Effector CD4-positive, alpha-beta T cell (primary cell): ENCODE results near the gene CCBE1.

Experiments used
- DNase-seq: peaks from one replicate; pipeline ENCODE4 v3.0.0-alpha.2; 2020

Gene CCBE1

GRCh38 chr18:59432803-59433597, 264.2 kb downstream of the CCBE1 start:
- no peak for DNase-seq

DNA sequence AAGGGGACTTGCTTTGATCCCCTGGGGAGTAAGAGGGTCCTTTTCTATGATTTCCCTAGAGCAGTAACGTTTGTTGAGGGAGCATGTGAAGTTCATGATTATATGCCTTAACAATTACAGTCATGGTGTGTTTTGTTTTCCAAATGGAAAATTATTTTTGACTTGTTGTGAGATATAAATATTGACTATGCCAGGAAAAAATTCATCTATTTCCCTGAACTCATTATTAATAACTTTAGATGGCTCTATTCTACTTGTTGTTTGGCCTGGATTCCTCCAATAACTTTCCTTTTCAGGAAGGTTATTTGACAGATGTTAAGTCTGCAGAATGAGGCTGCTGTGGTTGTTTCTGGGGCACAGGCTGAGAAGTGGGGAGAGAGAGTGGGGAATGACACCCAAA, 266.1 kb downstream of the CCBE1 start:
- DNase-seq, result no peak

GRCh38 chr18:59429608-59430007, 267.6 kb downstream of the CCBE1 start:
- no peak for DNase-seq

- no peak for DNase-seq
These were observed 269.2 kb downstream of the CCBE1 start for GRCh38 chr18:59428018-59428417.

DNA sequence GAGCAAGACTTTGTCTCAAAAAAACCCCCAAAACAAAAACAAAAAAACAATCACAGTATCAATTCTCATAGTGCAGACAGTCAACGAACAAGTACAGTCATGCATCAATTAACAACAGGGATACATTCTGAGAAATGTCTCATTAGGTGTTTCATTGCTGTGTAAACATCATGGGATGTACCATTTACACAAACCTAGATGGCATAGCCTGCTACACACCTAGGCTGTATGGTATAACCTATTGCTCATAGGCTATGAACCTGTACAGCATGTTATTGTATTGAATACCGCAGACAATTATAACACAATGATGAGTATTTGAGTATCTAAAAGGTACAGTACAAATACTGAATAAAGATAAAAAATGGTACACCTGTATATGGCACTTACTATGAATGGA, 270.4 kb downstream of the CCBE1 start:
- DNase-seq, result no peak

- no peak for DNase-seq
These were observed 274.0 kb downstream of the CCBE1 start for GRCh38 chr18:59423259-59423658.

DNA sequence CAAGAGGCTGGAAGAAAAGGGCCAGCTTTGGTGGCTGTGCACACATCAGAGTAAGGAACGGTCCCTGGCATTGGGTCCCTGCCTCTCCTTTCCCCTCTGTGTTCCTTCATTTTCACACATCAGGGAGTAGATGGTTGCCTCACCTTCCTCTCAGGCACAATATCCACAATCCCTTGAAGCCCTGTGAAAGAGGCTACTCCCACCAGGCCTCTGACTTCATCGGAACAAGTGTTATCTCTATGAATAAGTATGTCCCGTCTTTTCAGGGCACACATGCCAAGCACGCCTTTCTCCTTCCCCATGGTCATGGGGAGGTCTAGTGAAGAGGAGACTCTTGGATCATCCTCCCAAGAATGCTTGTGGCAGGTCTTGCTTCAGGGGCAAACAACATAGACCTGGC, 277.0 kb downstream of the CCBE1 start:
- no peak for DNase-seq

DNA sequence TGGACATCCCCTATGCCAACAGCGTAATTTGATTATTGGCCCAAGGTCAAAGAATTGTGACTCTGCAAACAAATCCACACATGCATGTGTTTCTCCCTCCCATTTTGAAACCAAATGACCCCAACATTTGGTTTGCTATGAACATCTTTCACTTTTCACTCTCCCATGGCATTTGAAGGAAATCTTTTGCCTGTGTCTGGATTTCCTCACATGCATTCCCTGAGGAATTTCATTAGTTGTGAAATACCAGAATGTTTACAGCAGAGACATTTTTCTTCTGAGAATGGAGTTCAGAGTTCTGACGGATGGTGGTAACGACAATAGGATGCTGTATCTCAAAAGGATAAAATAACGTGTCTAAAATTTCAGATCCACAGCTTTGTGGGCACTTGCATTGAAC, 277.8 kb downstream of the CCBE1 start:
- no peak for DNase-seq

DNA sequence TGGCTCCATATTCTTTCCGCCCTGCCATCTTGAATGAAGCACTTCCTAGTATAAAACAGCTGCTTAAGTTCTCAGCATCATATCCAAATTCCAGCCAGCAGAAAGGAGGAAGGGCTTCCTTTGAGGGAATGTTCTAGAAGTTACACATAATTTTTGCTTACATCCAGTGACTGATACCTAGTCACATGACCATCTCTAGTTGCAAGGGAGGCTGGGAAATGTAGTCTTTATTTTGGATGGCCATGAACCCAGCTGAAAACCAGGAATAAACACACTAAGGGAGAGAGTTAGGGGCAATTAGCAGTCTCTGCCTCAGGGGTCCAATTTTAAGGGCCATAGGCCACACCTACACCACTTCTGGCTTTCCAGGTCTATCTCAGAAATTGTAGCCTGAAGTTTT, 280.4 kb downstream of the CCBE1 start:
- no peak for DNase-seq

GRCh38 chr18:59414111-59414653, 283.0 kb downstream of the CCBE1 start:
- DNase-seq, result no peak

- peak; percentile 41 for DNase-seq
These were observed 294.7 kb downstream of the CCBE1 start for GRCh38 chr18:59402432-59403090.

DNA sequence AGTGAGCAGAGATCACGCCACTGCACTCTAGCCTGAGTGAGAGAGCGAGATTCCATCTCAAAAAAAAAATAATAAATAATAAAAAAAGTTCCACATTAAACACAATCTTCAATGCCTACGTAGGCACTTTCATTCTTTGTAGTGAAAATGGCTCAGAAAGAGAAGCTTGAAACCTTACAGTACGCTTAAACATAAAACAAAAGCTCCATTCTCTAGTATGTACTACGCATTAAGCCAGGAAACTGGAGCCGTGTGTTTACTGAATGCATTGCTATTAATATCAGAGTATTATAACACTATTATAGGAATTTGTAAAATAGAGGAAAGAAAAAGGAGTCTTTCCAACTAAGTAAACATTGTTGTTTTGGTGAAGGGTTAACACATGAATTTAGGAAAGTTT, 296.8 kb downstream of the CCBE1 start:
- no peak for DNase-seq

DNA sequence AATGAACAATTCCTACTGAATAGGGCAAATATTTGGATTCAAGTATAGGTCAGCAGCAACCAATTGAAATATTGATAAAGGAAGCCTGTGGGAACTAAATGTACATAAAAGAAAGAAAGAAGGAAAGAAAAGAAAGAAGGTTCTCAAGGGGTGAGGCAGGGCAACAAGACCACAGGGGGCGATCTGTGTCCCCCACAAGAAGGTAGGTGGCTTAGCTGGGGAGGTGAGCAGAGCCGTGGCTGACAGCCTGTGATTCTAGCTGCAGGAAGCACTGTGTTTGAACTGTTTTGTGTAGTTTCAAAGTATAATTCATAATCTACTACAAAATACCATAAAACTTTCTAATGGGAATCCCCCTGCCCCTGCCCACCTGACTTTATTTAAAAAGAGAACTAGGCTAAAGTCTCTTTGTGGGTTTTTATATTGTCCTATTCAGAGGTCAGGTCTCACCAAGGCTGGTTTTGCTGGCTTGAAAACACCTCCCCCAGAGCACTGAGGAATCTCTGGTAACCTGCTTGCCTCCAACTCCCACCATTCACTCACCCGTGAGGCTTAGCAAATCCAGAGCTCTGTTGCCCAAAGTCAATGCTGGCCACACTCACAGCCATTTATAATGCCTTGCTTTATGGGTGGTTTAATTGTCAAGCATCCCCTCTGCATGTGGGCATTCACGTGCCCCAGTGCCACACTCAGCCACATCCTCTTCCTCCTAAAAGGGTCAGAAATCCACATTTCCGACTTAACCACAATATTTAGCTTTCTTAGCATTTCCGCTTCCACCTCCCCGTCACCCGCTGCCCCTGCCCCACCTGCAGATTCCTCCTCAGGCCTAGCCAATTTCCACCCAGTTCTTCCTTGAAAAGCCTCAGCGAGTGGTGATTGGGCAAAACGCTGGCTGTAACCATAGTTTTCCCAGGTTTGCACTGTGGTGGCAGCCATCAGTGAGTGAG, 301.7 kb downstream of the CCBE1 start:
- DNase-seq, result no peak

GRCh38 chr18:59393381-59393780, 303.8 kb downstream of the CCBE1 start:
- no peak for DNase-seq

GRCh38 chr18:59388817-59389216, 308.4 kb downstream of the CCBE1 start:
- DNase-seq, result no peak

GRCh38 chr18:59387687-59388565, 309.3 kb downstream of the CCBE1 start:
- DNase-seq, result no peak

DNA sequence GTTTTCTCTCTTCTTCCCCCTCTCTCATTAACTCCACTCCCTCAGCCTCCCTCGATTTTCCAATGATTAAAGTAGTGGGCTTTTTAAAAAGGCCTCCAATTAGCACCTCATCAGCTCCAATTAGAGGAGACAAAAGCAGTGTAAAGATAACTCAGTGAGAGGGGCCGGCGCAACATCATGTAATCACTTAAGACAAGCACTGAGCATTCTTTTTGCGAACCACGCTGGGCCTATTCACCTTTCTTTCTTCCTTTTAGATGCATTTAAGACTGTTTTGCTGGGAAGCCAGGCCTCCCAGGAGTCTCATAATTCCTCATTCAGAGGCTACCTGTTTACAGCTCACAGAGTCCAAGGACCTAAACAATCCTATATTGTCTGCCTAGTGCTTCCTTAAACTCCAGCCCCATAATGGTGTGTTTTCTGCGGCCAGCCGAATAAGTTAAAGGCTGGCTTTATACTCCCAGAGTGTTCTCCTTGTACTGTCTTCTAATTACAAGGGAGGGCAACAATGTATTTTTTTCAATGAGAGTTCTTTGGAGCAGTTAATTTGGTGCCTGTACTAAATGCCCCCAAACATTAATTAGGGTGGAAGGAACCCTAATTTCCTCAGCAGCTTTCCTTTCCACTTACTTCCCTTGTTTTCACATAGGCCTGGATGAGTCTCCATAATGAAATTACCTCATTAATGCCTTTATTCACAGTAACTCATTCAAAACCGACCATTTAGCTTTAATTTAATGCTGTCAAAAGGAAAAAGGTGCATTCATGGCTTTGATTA, 310.1 kb downstream of the CCBE1 start:
- no peak for DNase-seq

DNA sequence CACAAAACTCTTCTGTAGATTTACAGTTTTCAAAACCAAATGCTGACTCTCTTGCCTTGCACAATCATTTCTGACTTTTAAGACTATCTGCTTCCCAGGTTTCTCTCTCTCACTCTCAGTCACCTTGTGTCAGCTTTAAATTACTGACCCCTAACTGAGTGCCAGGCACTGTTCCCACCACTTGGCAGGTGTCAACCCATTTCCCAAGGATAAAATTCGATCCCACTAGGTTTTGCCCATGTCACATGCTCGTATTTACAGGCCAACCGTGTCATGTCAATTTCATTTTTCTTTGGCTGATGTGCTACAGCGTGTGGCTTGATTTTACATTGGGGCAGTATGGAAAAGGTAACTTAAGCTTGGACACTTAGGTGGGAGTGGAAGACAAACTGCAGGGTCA, 312.0 kb downstream of the CCBE1 start:
- no peak for DNase-seq

DNA sequence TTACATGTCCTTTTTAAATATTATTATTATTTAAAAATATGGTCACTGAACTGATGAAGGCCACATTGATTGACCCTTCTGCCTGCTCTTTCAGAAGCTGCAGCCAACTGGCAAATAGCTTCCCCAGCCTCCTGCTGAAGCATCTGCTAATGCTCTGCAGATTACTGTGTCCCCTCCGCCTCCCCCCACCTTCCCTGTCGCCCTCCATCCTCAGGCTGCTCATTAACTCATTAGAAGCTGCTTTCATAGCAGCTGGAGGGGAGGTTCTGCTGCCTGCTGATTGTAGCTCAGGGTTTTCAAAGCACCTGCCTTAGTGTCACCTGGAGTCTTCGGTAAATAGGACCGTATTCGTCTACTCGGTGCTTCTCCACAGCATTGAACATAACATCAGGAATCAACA, 313.4 kb downstream of the CCBE1 start:
- no peak for DNase-seq

DNA sequence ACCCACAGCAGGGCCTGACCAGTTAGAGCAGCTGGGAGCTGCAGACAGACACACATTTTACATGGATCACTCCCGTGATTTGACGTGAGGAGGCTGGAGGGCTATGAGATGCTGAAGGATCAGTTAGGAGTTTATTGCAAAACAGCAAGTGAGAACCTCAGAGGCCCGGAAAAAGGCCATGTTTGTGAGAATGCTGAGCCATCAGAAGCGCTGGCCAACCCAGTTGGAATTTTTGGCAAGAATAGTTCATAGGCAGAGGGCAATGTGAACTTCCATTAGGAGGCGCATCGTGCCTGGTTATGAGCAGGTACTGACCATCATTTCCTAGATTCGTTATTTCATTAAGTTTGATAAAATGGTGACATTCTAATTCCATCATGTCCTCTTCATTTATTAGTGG, 314.8 kb downstream of the CCBE1 start:
- no peak for DNase-seq

- no peak for DNase-seq
These were observed 315.3 kb downstream of the CCBE1 start for GRCh38 chr18:59381949-59382348.
